Right lobe of liver (tissue), 4 donors: ENCODE measurements around the gene TECPR2.

Source experiments
- CTCF ChIP-seq, 4 donors: fragments of 200-600 bp in 3 of 4; fragments of 450-650 bp in 1 of 4; IDR thresholded peaks; one replicate each; pipeline versions ENCODE4 v1.5.1 to v1.8.0; 2016 to 2022; ENCODE audit warnings: antibody characterized with exemption in 4 of 4, mild to moderate bottlenecking in 2 of 4
- POLR2A ChIP-seq: fragments of 450-650 bp; IDR thresholded peaks from one replicate; pipeline ENCODE4 v1.6.1; 2017; ENCODE audit warnings: antibody characterized with exemption, mild to moderate bottlenecking
- donor health status: DM: no; HTN: no; CAD: no.
- donor health status: DM: no; HTN: no; CAD: no.
- donor health status: DM: no; HTN: yes; CAD: no.

GRCh38 chr14:102335163-102335562, 27.6 kb upstream of the TECPR2 start:
- TF ChIP-seq CTCF (IDR thresholded peaks at IDR 0.05) = no peak
- no peak for TF ChIP-seq POLR2A
